ENCODE measurements around the gene ZNF672. TPM values are rescaled to one million over a fixed set of nuclear protein-coding genes. Genes with fewer than 3 reads are reported as not detected.

Gene ZNF672
- total and polyA plus RNA-seq, 2 of the 13 experiments (the other 11 are each of a cell fraction or from before 2014, with no cell fraction given) = 17.2 to 22.9 TPM

- TF ChIP-seq GTF3A (CRISPR knock-in tag; conservative IDR thresholded peaks at IDR 0.05) (no peak), NFYB (CRISPR knock-in tag; IDR thresholded peaks at IDR 0.05) (no peak), ZGPAT (CRISPR knock-in tag; IDR thresholded peaks at IDR 0.05) (no peak), NCOR1 (IDR thresholded peaks at IDR 0.05; ENCODE audit: borderline replicate concordance, low read length) (no peak), NPAS2 (CRISPR knock-in tag; IDR thresholded peaks at IDR 0.05; ENCODE audit: borderline replicate concordance) (no peak), SMC3 (IDR thresholded peaks at IDR 0.05; ENCODE audit: low read length) (peak; percentile 93), ZNF333 (CRISPR knock-in tag; IDR thresholded peaks at IDR 0.05; ENCODE audit: borderline replicate concordance) (no peak), TFDP2 (CRISPR knock-in tag; IDR thresholded peaks at IDR 0.05) (no peak), ZNF776 (CRISPR knock-in tag; IDR thresholded peaks at IDR 0.05) (no peak), FOXK1 (CRISPR knock-in tag; IDR thresholded peaks at IDR 0.05; ENCODE audit: borderline replicate concordance, low read depth) (no peak), THRA (CRISPR knock-in tag; IDR thresholded peaks at IDR 0.05; ENCODE audit: borderline replicate concordance) (no peak), ZSCAN25 (CRISPR knock-in tag; IDR thresholded peaks at IDR 0.05) (no peak), MAFF (IDR thresholded peaks at IDR 0.05; ENCODE audit: low read depth, low read length) (peak; percentile 56; the same call in 1 of the 2 replicates), HMG20A (CRISPR knock-in tag; IDR thresholded peaks at IDR 0.05; ENCODE audit: borderline replicate concordance) (no peak), GZF1 (CRISPR knock-in tag; IDR thresholded peaks at IDR 0.05) (no peak), ZNF264 (CRISPR knock-in tag; IDR thresholded peaks at IDR 0.05) (no peak), CERS6 (CRISPR knock-in tag; IDR thresholded peaks at IDR 0.05) (no peak), RAD21 (CRISPR knock-in tag; IDR thresholded peaks at IDR 0.05) (peak; percentile 97), SETDB1 (CRISPR knock-in tag; IDR thresholded peaks at IDR 0.05; ENCODE audit: borderline replicate concordance) (no peak), HMGA1 (CRISPR knock-in tag; conservative IDR thresholded peaks at IDR 0.05) (no peak), ZNF460 (CRISPR knock-in tag; IDR thresholded peaks at IDR 0.05; ENCODE audit: borderline replicate concordance) (no peak), SALL1 (CRISPR knock-in tag; IDR thresholded peaks at IDR 0.05) (peak; percentile 56; the same call in 1 of the 2 replicates)
- TF ChIP-seq, protein P1, sequence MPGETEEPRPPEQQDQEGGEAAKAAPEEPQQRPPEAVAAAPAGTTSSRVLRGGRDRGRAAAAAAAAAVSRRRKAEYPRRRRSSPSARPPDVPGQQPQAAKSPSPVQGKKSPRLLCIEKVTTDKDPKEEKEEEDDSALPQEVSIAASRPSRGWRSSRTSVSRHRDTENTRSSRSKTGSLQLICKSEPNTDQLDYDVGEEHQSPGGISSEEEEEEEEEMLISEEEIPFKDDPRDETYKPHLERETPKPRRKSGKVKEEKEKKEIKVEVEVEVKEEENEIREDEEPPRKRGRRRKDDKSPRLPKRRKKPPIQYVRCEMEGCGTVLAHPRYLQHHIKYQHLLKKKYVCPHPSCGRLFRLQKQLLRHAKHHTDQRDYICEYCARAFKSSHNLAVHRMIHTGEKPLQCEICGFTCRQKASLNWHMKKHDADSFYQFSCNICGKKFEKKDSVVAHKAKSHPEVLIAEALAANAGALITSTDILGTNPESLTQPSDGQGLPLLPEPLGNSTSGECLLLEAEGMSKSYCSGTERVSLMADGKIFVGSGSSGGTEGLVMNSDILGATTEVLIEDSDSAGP (CRISPR knock-in tag; IDR thresholded peaks at IDR 0.05; ENCODE audit: borderline replicate concordance) = 0 out of 2 replicates have a peak, but pooled peaks have one; percentile 37
- TF ChIP-seq, protein P2, sequence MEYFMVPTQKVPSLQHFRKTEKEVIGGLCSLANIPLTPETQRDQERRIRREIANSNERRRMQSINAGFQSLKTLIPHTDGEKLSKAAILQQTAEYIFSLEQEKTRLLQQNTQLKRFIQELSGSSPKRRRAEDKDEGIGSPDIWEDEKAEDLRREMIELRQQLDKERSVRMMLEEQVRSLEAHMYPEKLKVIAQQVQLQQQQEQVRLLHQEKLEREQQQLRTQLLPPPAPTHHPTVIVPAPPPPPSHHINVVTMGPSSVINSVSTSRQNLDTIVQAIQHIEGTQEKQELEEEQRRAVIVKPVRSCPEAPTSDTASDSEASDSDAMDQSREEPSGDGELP (IDR thresholded peaks at IDR 0.05; ENCODE audit: borderline replicate concordance, low read depth) = no peak
Measured at GRCh38 chr1:248807067-248807737, 30.8 kb upstream of the ZNF672 start (continued).

All from HepG2 (cell line).